Left lung (tissue), 10 donors: ENCODE measurements around the gene ASB10. TPM values are rescaled to one million over a fixed set of nuclear protein-coding genes. Genes with fewer than 3 reads are reported as not detected.

Source experiments
- ATAC-seq: fragments of 200-7000 bp; cut with Tn5 transposase; one replicate; pipeline ENCODE4 v1.9.1; 2020; ENCODE audit warnings: moderate library complexity
- DNase-seq, 4 donors: peaks; one replicate each; pipeline ENCODE4 v3.0.0-alpha.2; 2013 to 2020
- H3K27ac ChIP-seq, 2 donors: fragments of 200-600 bp; sonication (generic) in 1 of 2; one replicate each; pipeline versions ENCODE4 v1.5.0 to v1.8.0; 2020 to 2021
- H3K27me3 ChIP-seq, 2 donors: fragments of 200-600 bp; sonication (generic) in 1 of 2; one replicate each; pipeline versions ENCODE4 v1.5.0 to v1.8.0; 2020 to 2021
- H3K36me3 ChIP-seq, 2 donors: fragments of 200-600 bp; sonication (generic) in 1 of 2; one replicate each; pipeline versions ENCODE4 v1.5.0 to v1.8.0; 2020 to 2021
- H3K4me1 ChIP-seq, 2 donors: fragments of 200-600 bp; one replicate each; pipeline ENCODE4 v1.8.0; 2021
- H3K4me3 ChIP-seq, 2 donors: fragments of 200-600 bp; sonication (generic) in 1 of 2; one replicate each; pipeline versions ENCODE4 v1.5.0 to v1.8.0; 2020 to 2021; ENCODE audit warnings: mild to moderate bottlenecking in 1 of 2
- H3K9me3 ChIP-seq, 2 donors: fragments of 200-600 bp; sonication (generic) in 1 of 2; one replicate each; pipeline versions ENCODE4 v1.5.0 to v1.8.0; 2020 to 2021
- intact Hi-C, 2 donors: fragments of 100-400 bp; cut with DNase I; formaldehyde crosslinking; loops; one replicate each; pipeline versions ENCODE4 v1.11.2 to v1.14.2; 2022
- polyA plus RNA-seq, 6 donors: library from polyadenylated mRNA; unstranded; fragments of 120-200 nt; gene quantifications; one replicate each; pipeline ENCODE4 v1.2.1, GENCODE V29; 2013; ENCODE audit not compliant: insufficient read length in 6 of 6
- total RNA-seq, 2 donors: library from RNA; stranded (reverse); fragmentation: NEBNext Ultra II Directional; extraction: Animal tissue kit (Norgen Biotek cat#: 25700); gene quantifications; one replicate each; pipeline ENCODE4 v1.2.1, GENCODE V29; 2021
- TF ChIP-seq, protein P1 (sequence below), 2 donors: fragments of 200-600 bp; sonication (generic) in 1 of 2; IDR thresholded peaks; one replicate each; pipeline versions ENCODE4 v1.5.0 to v1.8.0; 2021; ENCODE audit warnings: antibody characterized with exemption in 2 of 2
- donor health status: DM: no; HTN: yes; CAD: no.
- donor health status: DM: no; HTN: no; CAD: no.

The ASB10 gene
- total and polyA plus RNA-seq, 8 donors = not detected

DNA sequence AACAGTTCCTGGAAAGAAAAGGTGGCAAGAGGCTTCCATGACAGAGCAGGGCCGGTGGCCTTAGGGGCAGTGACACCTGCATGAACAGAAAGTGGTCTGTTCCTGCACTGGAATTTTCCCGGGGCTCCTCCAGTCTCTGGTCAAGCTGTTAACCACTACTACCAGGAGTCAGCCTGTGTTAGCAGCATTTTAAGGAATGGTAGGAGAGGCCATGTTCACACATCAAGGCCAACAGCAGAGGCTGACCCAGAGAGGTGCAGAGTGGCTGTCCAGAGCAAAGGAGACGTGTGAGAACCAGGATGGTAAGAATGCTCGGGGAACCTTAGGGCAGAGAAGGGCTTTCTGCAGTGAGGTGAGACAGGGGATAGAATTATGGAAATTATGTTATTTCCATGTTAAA lies 14.7 kb upstream of the ASB10 start:
- intact Hi-C loops = no loop called here

DNA sequence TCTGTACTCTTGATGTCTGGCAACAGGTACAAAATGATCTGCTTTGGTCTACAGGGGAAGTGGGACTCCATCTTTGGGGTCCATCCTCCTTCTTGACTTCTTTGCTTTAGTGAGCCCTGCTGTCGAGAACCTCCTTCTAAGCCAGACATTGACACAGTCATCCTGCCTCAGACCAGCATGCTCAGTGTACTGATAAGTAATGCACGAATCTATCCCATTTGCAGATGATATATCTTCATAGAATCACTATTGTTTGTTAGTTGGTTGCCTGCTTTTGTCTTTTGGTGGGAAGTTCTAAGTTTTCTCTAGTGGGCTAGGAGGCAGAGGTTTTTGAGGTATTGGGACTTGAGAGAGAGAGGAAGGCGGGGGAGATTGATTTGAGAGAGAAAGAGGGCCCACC lies 14.3 kb upstream of the ASB10 start:
- no peak for ATAC-seq
- no peaks in the 10 kb centered on the region for H3K4me1 ChIP-seq
- no peaks in the 10 kb centered on the region for H3K9me3 ChIP-seq
- H3K4me3 ChIP-seq = no peak overlapping the region
- no peaks in the 10 kb centered on the region for H3K36me3 ChIP-seq
- intact Hi-C loops = no loop called here
- no peak for DNase-seq
- H3K27me3 ChIP-seq = peaks cover 0 to 35% of the 10 kb centered on the region in 2 donors
- TF ChIP-seq, protein P1, sequence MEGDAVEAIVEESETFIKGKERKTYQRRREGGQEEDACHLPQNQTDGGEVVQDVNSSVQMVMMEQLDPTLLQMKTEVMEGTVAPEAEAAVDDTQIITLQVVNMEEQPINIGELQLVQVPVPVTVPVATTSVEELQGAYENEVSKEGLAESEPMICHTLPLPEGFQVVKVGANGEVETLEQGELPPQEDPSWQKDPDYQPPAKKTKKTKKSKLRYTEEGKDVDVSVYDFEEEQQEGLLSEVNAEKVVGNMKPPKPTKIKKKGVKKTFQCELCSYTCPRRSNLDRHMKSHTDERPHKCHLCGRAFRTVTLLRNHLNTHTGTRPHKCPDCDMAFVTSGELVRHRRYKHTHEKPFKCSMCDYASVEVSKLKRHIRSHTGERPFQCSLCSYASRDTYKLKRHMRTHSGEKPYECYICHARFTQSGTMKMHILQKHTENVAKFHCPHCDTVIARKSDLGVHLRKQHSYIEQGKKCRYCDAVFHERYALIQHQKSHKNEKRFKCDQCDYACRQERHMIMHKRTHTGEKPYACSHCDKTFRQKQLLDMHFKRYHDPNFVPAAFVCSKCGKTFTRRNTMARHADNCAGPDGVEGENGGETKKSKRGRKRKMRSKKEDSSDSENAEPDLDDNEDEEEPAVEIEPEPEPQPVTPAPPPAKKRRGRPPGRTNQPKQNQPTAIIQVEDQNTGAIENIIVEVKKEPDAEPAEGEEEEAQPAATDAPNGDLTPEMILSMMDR (IDR thresholded peaks at IDR 0.05) = no peak
- H3K27ac ChIP-seq = no peak overlapping the region

More for the DNA sequence above, 14.7 kb upstream of the ASB10 start:
- H3K27ac ChIP-seq = no peak overlapping the region
- TF ChIP-seq, protein P1 (IDR thresholded peaks at IDR 0.05) = no peak
- ATAC-seq (no peak), DNase-seq (no peak)
- H3K27me3 ChIP-seq = peaks cover 0 to 36% of the 10 kb centered on the region in 2 donors
- no peak overlapping the region for H3K4me3 ChIP-seq
- H3K9me3 ChIP-seq = no peaks in the 10 kb centered on the region
- H3K4me1 ChIP-seq = no peaks in the 10 kb centered on the region
- H3K36me3 ChIP-seq = no peaks in the 10 kb centered on the region

DNA sequence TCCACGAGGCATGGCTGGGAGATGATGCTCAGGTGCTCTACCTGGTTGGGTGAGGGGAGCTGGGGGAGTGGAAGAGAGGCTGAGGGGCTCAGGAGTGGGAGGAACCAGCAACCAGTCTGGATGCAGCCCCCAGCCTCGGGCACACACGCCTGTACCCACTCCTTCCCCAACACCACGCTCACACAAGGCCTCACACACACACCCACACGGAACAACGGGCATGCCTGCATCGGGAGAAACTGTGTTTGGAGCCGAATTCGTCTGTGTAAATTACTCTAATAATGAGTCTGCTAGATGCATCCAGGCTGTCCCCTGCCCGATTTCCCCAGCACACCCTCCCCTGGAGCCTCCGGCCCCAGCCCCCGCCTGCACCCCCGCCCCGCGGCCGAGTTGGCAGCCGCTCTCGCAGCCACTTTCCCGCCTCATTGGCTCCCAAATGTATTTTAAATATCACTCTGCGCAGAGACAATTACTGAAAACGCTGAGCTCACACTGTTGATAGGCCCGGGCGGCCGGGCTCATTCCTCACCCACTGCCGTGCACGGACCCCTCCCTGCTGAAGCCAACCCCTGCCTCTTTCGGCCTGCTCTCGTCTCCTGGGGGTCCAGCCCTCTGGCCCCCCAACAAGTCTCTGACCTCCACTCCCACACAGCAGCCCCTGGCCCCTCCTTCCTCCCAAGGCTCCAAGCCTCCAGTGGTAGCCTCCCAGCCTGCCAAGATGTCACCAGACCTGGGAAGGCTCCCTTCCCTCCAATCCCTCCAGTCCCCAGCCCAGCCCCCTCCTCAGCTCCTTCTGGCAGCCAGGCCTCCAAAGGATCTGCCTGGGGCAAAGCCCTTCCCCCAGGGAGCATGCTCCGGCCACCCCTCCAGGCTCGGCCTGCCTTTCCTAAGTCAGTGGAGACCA lies 12.1 kb upstream of the ASB10 start:
- H3K4me1 ChIP-seq = no peaks in the 10 kb centered on the region
- peak overlapping the region in 1 of 2 donors; percentile 56 for H3K27ac ChIP-seq
- peak in 2 of 4 donors; percentile 75 to 81 for DNase-seq
- H3K27me3 ChIP-seq = peaks cover 0 to 31% of the 10 kb centered on the region in 2 donors
- H3K4me3 ChIP-seq = no peak overlapping the region
- intact Hi-C loops = no loop called here
- no peaks in the 10 kb centered on the region for H3K9me3 ChIP-seq
- H3K36me3 ChIP-seq = no peaks in the 10 kb centered on the region
- ATAC-seq = peak; percentile 51
- TF ChIP-seq, protein P1 (IDR thresholded peaks at IDR 0.05) = no peak

DNA sequence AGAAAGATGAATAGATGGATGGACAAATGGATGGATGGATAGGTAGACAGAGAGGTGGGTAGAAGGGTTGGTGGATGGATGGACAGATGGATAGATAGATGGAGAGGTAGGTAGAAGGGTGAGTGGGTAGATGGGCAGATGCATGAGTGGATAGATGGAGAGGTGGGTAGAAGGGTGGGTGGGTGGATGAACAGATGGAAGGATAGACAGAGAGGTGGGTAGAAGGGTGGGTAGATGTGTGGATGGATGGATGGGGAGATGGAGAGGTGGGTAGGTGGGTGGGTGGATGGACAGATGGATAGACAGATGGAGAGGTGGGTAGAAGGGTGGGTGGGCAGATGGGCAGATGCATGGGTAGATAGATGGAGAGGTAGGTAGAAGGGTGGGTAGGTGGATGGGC lies 10.9 kb upstream of the ASB10 start:
- H3K9me3 ChIP-seq = no peaks in the 10 kb centered on the region

More for the DNA sequence above, 10.9 kb upstream of the ASB10 start:
- no peak for DNase-seq
- Histone ChIP-seq H3K27me3 (peaks cover 0 to 24% of the 10 kb centered on the region in 2 donors), H3K4me1 (no peaks in the 10 kb centered on the region), H3K27ac (no peak overlapping the region), H3K4me3 (no peak overlapping the region), H3K36me3 (no peaks in the 10 kb centered on the region)
- TF ChIP-seq, protein P1 (IDR thresholded peaks at IDR 0.05) = no peak
- ATAC-seq = no peak
- intact Hi-C loops = no loop called here
